Left kidney (tissue), 2 donors: Measurements from ENCODE around the gene LRRC3B. TPM values are rescaled to one million over a fixed set of nuclear protein-coding genes. Genes with fewer than 3 reads are reported as not detected.

Experiments used
- DNase-seq: peaks from one replicate; pipeline ENCODE4 v3.0.0-alpha.2; 2013
- polyA plus RNA-seq: library from polyadenylated mRNA; unstranded; fragments of 120-200 nt; gene quantifications from one replicate; pipeline ENCODE4 v1.2.1, GENCODE V29; 2013; ENCODE audit not compliant: insufficient read length

Gene LRRC3B
- polyA plus RNA-seq, 1 donor, result 1.8 TPM

GRCh38 chr3:26630669-26631389 is 8.3 kb downstream of the LRRC3B start:
- DNase-seq, result no peak

DNA sequence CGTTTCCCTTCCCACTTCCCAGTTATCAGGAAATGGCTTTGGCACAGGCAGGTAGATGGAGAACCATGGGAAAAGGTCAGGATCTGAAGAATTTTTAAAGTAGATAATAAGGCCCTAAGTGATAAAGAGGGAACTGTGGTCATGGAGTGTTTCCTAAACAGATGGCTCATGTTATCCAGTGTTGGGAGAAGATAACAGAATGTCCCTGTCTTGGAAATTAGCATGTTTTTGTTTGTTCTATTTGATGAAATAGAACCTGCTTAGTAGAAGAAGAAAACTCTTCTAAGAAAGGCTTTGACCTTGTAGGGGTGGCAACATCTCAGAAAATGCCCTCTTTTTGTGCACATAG is 8.8 kb downstream of the LRRC3B start:
- no peak for DNase-seq

GRCh38 chr3:26634601-26635000 is 12.0 kb downstream of the LRRC3B start:
- no peak for DNase-seq

- no peak for DNase-seq
Measured at GRCh38 chr3:26636096-26636727, 13.6 kb downstream of the LRRC3B start.

GRCh38 chr3:26637698-26638097 is 15.1 kb downstream of the LRRC3B start:
- DNase-seq, result no peak

- no peak for DNase-seq
Measured at GRCh38 chr3:26638113-26638512, 15.5 kb downstream of the LRRC3B start.

GRCh38 chr3:26639339-26639738 is 16.8 kb downstream of the LRRC3B start:
- no peak for DNase-seq

GRCh38 chr3:26647078-26647477 is 24.5 kb downstream of the LRRC3B start:
- no peak for DNase-seq

- DNase-seq, result no peak
Measured at GRCh38 chr3:26648461-26648860, 25.9 kb downstream of the LRRC3B start.

GRCh38 chr3:26652164-26652563 is 29.6 kb downstream of the LRRC3B start:
- no peak for DNase-seq

DNA sequence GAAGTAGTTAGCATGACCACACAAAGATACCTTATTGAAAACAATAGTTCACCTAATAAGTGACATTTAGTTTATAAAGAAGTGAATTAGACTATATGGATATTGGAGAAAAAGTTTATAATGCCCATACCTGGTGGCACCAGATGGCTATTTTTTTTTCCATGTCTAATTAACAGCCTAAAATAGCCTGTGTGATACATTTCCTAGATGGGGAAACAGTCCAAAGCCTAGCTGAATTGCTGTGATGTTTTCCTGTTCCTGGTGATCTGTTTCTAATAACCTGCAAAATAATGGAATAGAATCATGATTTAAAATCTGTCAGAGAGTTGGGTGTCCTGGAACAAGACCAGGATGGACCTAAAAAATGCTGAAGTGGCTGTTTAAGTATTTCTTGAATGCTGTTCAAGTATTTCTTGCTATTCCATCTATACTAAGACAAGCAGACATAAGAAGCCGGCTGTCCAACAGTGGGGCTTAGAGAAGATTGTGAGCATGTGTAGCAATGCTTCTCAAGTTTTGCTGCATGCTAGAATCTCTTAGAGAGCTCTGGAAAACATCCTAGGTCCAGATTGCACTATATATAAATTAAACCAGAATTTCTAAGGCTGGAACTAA is 31.3 kb downstream of the LRRC3B start:
- no peak for DNase-seq

- DNase-seq, result no peak
Measured at GRCh38 chr3:26655231-26655630, 32.7 kb downstream of the LRRC3B start.

DNA sequence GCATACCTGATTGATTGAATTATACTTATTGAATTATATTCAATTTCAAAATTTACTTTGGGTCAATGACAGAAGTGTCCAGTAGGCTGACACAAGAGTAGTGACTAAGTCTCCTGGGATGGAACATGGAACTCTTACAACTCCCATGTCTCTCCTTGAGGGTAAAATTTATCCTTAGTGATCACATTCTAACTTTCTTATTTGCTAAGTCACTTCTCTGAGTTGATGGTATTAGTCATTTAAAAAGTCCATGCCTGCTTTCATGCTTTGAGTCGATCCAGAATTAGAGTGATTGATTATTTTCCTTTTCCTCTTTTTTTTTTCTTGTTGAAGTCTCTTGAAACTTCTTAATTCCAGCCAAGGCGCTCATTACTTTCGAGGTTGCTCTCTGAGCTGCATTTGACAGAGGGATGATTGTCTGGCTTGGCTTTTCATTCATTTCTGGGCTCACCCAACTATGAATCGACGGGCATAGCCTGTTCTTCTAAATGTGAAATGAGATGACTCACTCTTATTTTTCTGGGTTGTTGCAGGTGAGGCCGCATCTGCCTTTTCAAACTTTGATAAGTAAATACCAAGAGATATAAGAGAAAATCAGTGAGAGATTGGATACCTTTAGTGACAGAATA is 34.9 kb downstream of the LRRC3B start:
- DNase-seq, result no peak

DNA sequence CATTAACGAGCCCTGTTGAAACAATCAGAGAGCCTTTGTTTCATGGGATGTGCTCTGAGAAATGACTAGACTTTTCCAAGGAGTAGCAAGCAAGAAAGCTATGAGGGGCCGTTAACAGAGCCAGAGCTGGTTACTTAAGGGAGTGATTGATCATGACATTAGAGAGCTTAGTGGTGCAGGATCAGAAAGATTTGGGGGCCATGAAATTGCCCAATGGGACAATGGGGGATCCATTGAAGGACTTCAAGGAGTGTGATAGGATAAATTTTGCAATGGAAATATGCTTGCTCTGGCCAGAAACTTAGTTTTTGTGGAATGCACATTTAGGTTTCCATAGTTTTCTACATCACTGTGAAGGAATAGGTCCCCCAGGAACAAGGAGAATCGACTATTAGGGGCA is 45.6 kb downstream of the LRRC3B start:
- no peak for DNase-seq

GRCh38 chr3:26668696-26669095 is 46.1 kb downstream of the LRRC3B start:
- DNase-seq, result no peak

- DNase-seq, result no peak
Measured at GRCh38 chr3:26675336-26675735, 52.8 kb downstream of the LRRC3B start.

GRCh38 chr3:26681632-26682031 is 59.1 kb downstream of the LRRC3B start:
- no peak for DNase-seq

- no peak for DNase-seq
Measured at GRCh38 chr3:26682406-26682805, 59.8 kb downstream of the LRRC3B start.

DNA sequence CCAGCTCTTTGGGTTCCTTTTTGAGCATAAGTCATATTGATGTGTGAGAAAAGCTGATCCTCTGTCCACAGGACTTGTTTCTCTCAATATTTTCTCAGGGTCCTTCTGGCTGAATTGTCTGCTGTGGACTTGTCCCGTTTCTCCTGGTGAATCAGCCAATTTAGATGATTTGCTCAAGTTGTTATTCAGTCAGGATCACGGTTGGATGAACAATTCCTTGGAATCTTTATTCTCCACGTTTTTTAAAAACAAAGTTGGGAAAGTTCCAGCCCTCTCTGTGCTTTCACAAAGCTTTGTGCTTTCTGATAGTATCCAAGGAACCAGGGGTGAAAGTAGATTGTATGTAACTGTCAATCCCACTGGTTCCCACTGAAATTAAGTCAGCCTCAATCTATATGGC is 61.3 kb downstream of the LRRC3B start:
- DNase-seq, result no peak

DNA sequence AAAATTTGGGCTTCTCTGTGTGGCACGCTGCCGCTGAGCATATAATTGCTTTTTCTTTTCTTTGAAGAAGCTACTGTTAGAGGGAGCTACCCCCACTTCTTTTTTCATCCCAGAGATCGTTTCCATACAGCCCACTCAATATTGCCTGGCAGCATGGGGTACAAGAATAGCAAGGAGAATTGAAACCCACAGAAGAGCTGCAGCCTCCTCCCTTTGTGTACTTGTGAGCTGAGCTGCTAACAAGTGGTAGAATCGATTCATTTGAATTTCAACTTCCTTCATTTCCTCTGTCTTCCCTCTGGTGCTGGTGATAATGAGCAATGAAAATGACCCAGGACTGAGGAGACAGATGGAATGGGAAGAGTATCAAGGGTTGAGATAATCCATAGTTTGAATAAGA is 64.9 kb downstream of the LRRC3B start:
- no peak for DNase-seq

GRCh38 chr3:26699553-26699952 is 77.0 kb downstream of the LRRC3B start:
- DNase-seq, result no peak

- no peak for DNase-seq
Measured at GRCh38 chr3:26703519-26703918, 80.9 kb downstream of the LRRC3B start.

DNA sequence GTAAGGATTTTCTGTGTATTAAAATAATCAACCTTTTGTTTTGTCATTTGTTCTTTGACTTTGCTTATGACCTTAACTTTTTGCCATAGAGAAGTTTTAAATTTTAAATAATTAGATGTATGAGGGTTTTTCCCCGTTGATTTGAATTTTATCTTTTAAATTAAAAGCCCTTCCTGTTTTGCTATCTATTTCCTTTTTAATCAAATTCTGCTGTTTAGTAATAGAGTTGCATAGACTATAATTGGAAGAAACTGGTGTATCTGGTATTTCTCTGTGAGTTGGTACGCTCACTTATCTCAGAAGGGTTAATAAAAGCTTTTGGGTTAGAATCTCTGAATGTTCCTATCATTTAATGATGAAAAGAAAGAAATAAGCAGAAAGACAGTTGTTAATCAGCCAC is 82.2 kb downstream of the LRRC3B start:
- DNase-seq, result no peak
